K562 (cell line): ENCODE results near the gene PCED1B. TPM values are rescaled to one million over a fixed set of nuclear protein-coding genes. Genes with fewer than 3 reads are reported as not detected.

ENCODE experiments used
- ATAC-seq: fragments of 200-7000 bp; cut with Tn5 transposase; 3 replicates; pipeline ENCODE4 v1.9.1; 2020; ENCODE audit warnings: moderate library complexity
- BruUV-seq: library from RNA; stranded (reverse); fragments of 400-500 nt; replicated peaks from 2 replicates; lab custom pipeline; 2021; lab: Mats Ljungman, UMichigan
- CTCF ChIA-PET: fragments of 300-600 bp; formaldehyde crosslinking; extraction: SDS; loops from one replicate; lab custom pipeline; 2021; ENCODE audit warnings: low intra/inter-chr PET ratio; lab: Yijun Ruan, JAX
- POLR2A ChIA-PET: fragments of 300-600, 350-650 bp; sonication (Branson Sonifier 250); formaldehyde crosslinking; extraction: SDS; loops from one replicate; lab custom pipeline; 2021; ENCODE audit warnings: antibody characterized with exemption, inconsistent platforms; lab: Yijun Ruan, JAX
- DNase-seq, 4 experiments: peaks; one replicate each; pipeline versions ENCODE4 v3.0.0 to v3.0.0-alpha.2; 2011 to 2018; ENCODE audit warnings: low spot score in 3 of 4, mixed read lengths in 3 of 4; ENCODE audit errors: extremely low read depth in 1 of 4
- FAIRE-seq: peaks from 2 replicates; lab custom pipeline; 2011; peaks lifted over from hg19 to GRCh38; lab: Jason Lieb, UNC
- H2AFZ ChIP-seq: 2 replicates; pipeline ENCODE4 v1.6.0; 2011; ENCODE audit warnings: low read depth, low read length, control low read depth, inconsistent platforms
- H3K27ac ChIP-seq: fragments of 200-600 bp; 3 replicates; pipeline ENCODE4 v1.8.0; 2011; ENCODE audit warnings: low read depth, mild to moderate bottlenecking, control low read depth, inconsistent platforms, low read length, moderate library complexity, mixed read lengths; ENCODE audit errors: extremely low read depth
- H3K27me3 ChIP-seq, 2 experiments: fragments of 300-600 bp in 1 of 2; 2 replicates in 1 of 2; 3 replicates in 1 of 2; pipeline versions ENCODE4 v1.6.0 to v1.8.0; 2011; ENCODE audit warnings: inconsistent platforms in 2 of 2, low read length in 2 of 2, mild to moderate bottlenecking in 1 of 2, mixed read lengths in 1 of 2, moderate library complexity in 1 of 2; ENCODE audit not compliant: control insufficient read depth in 2 of 2, insufficient read depth in 2 of 2
- H3K36me3 ChIP-seq: fragments of 300-600 bp; 3 replicates; pipeline ENCODE4 v1.8.0; 2011; ENCODE audit warnings: mild to moderate bottlenecking, low read length, inconsistent platforms; ENCODE audit not compliant: control insufficient read depth, insufficient read depth
- H3K4me1 ChIP-seq, 2 experiments: fragments of 200-600 bp in 1 of 2; replicated peaks in 1 of 2; 2 replicates in 1 of 2; 3 replicates in 1 of 2; pipeline versions ENCODE4 v1.5.1 to v1.8.0; 2011; ENCODE audit warnings: inconsistent platforms in 2 of 2, low read length in 2 of 2, mild to moderate bottlenecking in 1 of 2, mixed read lengths in 1 of 2, moderate library complexity in 1 of 2; ENCODE audit not compliant: control insufficient read depth in 2 of 2, insufficient read depth in 2 of 2
- H3K4me2 ChIP-seq: 2 replicates; pipeline ENCODE4 v1.6.1; 2011; ENCODE audit warnings: low read length, control low read depth, inconsistent platforms, mixed read lengths; ENCODE audit not compliant: insufficient read depth
- H3K4me3 ChIP-seq: fragments of 200-600 bp; sonication (generic), shearing (Covaris generic); 2 replicates; pipeline ENCODE4 v1.5.1; 2016; ENCODE audit warnings: control low read depth, inconsistent platforms
- H3K79me2 ChIP-seq: fragments of 200-600 bp; 3 replicates; pipeline ENCODE4 v1.8.0; 2011; ENCODE audit warnings: low read length, inconsistent platforms; ENCODE audit not compliant: control insufficient read depth, insufficient read depth
- H3K9ac ChIP-seq, 2 experiments: 2 replicates each; pipeline versions ENCODE4 v1.6.0 to v1.6.1; 2011; ENCODE audit warnings: low read depth in 2 of 2, low read length in 2 of 2, control low read depth in 1 of 2, inconsistent platforms in 1 of 2, mild to moderate bottlenecking in 1 of 2, mixed read lengths in 1 of 2; ENCODE audit not compliant: insufficient read depth in 1 of 2
- H3K9me1 ChIP-seq: one replicate; pipeline ENCODE4 v1.6.0; 2011; ENCODE audit warnings: inconsistent platforms, mild to moderate bottlenecking, low read length, moderate library complexity; ENCODE audit not compliant: control insufficient read depth, insufficient read depth
- H3K9me3 ChIP-seq: replicated peaks from 2 replicates; pipeline ENCODE4 v1.5.1; 2011; ENCODE audit warnings: low read depth, low read length, inconsistent platforms; ENCODE audit not compliant: control insufficient read depth, insufficient read depth
- H4K20me1 ChIP-seq: replicated peaks from 2 replicates; pipeline ENCODE4 v1.6.1; 2011; ENCODE audit warnings: low read length, inconsistent platforms, mixed read lengths; ENCODE audit not compliant: control insufficient read depth, insufficient read depth
- CC2D1A ChIP-seq: fragments of 450-650 bp; IDR thresholded peaks from 2 replicates; pipeline ENCODE4 v1.6.1; 2017; ENCODE audit warnings: mild to moderate bottlenecking
- FOXK2 ChIP-seq, 2 experiments: fragments of 450-650 bp; IDR thresholded peaks in 1 of 2; conservative IDR thresholded peaks in 1 of 2; 2 replicates each; pipeline ENCODE4 v1.6.1; 2016; ENCODE audit warnings: low read depth in 2 of 2, mild to moderate bottlenecking in 1 of 2
- HOXB6 ChIP-seq: fragments of 250-450 bp; sonication (Bioruptor Pico); IDR thresholded peaks from 2 replicates; pipeline ENCODE4 v1.5.1; 2022; ENCODE audit warnings: mild to moderate bottlenecking, borderline replicate concordance
- NR2C1 ChIP-seq, 2 experiments: fragments of 450-650 bp; IDR thresholded peaks; 2 replicates each; pipeline ENCODE4 v1.6.1; 2017; ENCODE audit warnings: mild to moderate bottlenecking in 2 of 2, antibody characterized with exemption in 1 of 2, inconsistent platforms in 1 of 2, missing compliant biosample characterization in 1 of 2, missing genetic modification characterization in 1 of 2
- OTX1 ChIP-seq: fragments of 450-650 bp; formaldehyde crosslinking; IDR thresholded peaks from 2 replicates; pipeline ENCODE4 v1.4.0; 2022; ENCODE audit warnings: mild to moderate bottlenecking
- POU5F1 ChIP-seq: fragments of 150-350 bp; IDR thresholded peaks from 2 replicates; pipeline ENCODE4 v1.6.1; 2014; ENCODE audit warnings: borderline replicate concordance, low read length, low read depth, mild to moderate bottlenecking; ENCODE audit not compliant: partially characterized antibody
- PURB ChIP-seq: sonication (generic); formaldehyde crosslinking; IDR thresholded peaks from 2 replicates; pipeline ENCODE4 v1.9.0; 2021; ENCODE audit warnings: low read depth, mild to moderate bottlenecking, missing genetic modification reagents
- SRSF7 ChIP-seq: fragments of 200-400 bp; formaldehyde crosslinking; optimal IDR thresholded peaks from 2 replicates; pipeline ENCODE3; 2017; ENCODE audit warnings: mild to moderate bottlenecking, low read depth, low read length
- ZNF184 ChIP-seq: sonication (generic); formaldehyde crosslinking; IDR thresholded peaks from 2 replicates; pipeline ENCODE4 v1.5.0; 2020; ENCODE audit warnings: missing genetic modification reagents
- ZNF354B ChIP-seq: fragments of 250-450 bp; sonication (Bioruptor Pico); IDR thresholded peaks from 2 replicates; pipeline ENCODE4 v1.4.0; 2020
- WGBS: fragments of 100-300 bp; shearing (Covaris generic); methylation state at CpG from one replicate; pipeline ENCODE4 v1.1.6; 2016; ENCODE audit warnings: low coverage, mixed read lengths; ENCODE audit not compliant: insufficient coverage; ENCODE audit errors: missing lambda C conversion rate; 5-methylcytosine and 5-hydroxymethylcytosine counted together
- in situ Hi-C: fragments of 300-500 bp; cut with MboI; formaldehyde crosslinking; loops from 4 replicates; pipeline ENCODE4 v1.15.0; 2018; ENCODE audit warnings: inconsistent platforms, mixed read lengths
- intact Hi-C: fragments of 100-400 bp; cut with micrococcal nuclease; formaldehyde crosslinking; loops from 2 replicates; pipeline ENCODE4 v1.14.2; 2022
- polyA plus RNA-seq, 8 experiments: library from polyadenylated mRNA; depleted of rRNA in 4 of 8; stranded (reverse) in 5 of 8; unstranded in 3 of 8; fragments of >200 nt; fragmentation: Nextera tagmentation in 2 of 8; fragmentation: Illumina TruSeq in 1 of 8; extraction: Ambion mirVana in 2 of 8; extraction: Trizol in 1 of 8; gene quantifications; 2 replicates each; pipeline versions ENCODE4 v1.2.1 to v1.2.3, GENCODE V29; 2011 to 2014; ENCODE audit warnings: inconsistent platforms in 1 of 8, missing spikeins in 1 of 8
- total RNA-seq, 7 experiments: library from RNA; depleted of rRNA in 6 of 7; stranded (reverse); fragments of >200 nt in 6 of 7; fragmentation: Illumina TruSeq in 2 of 7; extraction: Trizol in 2 of 7; gene quantifications; 2 replicates each; pipeline versions ENCODE4 v1.2.1 to v1.2.3, GENCODE V29; 2011 to 2021; ENCODE audit warnings: low replicate concordance in 1 of 7
- TF ChIP-seq, protein P1 (sequence below): IDR thresholded peaks from 2 replicates; pipeline ENCODE4 v1.6.1; 2011; ENCODE audit not compliant: insufficient read length; ENCODE audit errors: extremely low read depth
- TF ChIP-seq, protein P2 (sequence below): sonication (generic); formaldehyde crosslinking; IDR thresholded peaks from 2 replicates; pipeline ENCODE4 v1.8.0; 2022; ENCODE audit warnings: mild to moderate bottlenecking, low read depth, missing genetic modification reagents
- TF ChIP-seq, protein P3 (sequence below): fragments of 250-450 bp; sonication (Bioruptor Pico); IDR thresholded peaks from 2 replicates; pipeline ENCODE4 v1.8.0; 2021; ENCODE audit warnings: mild to moderate bottlenecking, moderate library complexity
- TF ChIP-seq, protein P4 (sequence below): fragments of 450-650 bp; IDR thresholded peaks from 2 replicates; pipeline ENCODE4 v1.6.1; 2017; ENCODE audit warnings: mild to moderate bottlenecking, moderate library complexity
- TF ChIP-seq, protein P5 (sequence below): fragments of 250-450 bp; sonication (Bioruptor Pico); IDR thresholded peaks from 2 replicates; pipeline ENCODE4 v1.5.0; 2020; ENCODE audit warnings: mild to moderate bottlenecking, borderline replicate concordance

The PCED1B gene
- total and polyA plus RNA-seq, 9 of the 15 experiments (the other 6 are each of a cell fraction or from before 2014, with no cell fraction given): 1.2 to 9.3 (median 2.5) TPM

DNA sequence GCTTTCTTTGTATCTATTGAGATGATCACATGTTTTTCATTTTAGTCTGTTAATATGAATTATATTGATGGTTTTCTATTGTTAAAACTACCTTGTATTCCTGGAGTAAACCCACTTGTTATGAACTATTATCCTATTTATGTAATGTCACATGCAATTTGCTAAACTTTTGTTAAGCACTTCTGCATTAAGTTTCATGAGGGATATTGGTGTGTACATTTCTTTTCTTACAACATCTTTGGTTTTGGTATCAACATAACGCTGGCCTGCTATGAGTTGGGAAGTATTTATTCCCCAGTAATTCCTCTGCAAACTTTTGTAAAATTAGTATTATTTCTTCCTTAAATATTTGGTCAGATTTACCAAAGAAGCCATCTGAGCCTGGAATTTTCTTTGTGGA is 46.8 kb downstream of the PCED1B start:
- Histone ChIP-seq H3K27ac (no peak overlapping the region), H3K9ac (no peak overlapping the region), H3K4me2 (no peak overlapping the region), H2AFZ (no peak overlapping the region), H3K9me1 (no peaks in the 10 kb centered on the region), H3K4me1 (no peaks in the 10 kb centered on the region), H4K20me1 (no peaks in the 10 kb centered on the region), H3K79me2 (no peaks in the 10 kb centered on the region), H3K27me3 (no peaks in the 10 kb centered on the region), H3K4me3 (no peak overlapping the region), H3K36me3 (no peaks in the 10 kb centered on the region), H3K9me3 (no peaks in the 10 kb centered on the region)
- POLR2A ChIA-PET: no interaction called here
- in situ Hi-C loops (no loop called here), intact Hi-C loops (no loop called here)
- TF ChIP-seq ZNF184: no peak
- TF ChIP-seq ZNF354B (CRISPR knock-in tag): no peak
- TF ChIP-seq, protein P1, sequence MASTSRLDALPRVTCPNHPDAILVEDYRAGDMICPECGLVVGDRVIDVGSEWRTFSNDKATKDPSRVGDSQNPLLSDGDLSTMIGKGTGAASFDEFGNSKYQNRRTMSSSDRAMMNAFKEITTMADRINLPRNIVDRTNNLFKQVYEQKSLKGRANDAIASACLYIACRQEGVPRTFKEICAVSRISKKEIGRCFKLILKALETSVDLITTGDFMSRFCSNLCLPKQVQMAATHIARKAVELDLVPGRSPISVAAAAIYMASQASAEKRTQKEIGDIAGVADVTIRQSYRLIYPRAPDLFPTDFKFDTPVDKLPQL: no peak
- TF ChIP-seq NR2C1 (IDR thresholded peaks at IDR 0.05): no peak
- no peak for TF ChIP-seq NR2C1 (tag; IDR thresholded peaks at IDR 0.05)
- TF ChIP-seq POU5F1: no peak
- TF ChIP-seq CC2D1A: no peak
- TF ChIP-seq FOXK2 (conservative IDR thresholded peaks at IDR 0.05 in 1 of 2, IDR thresholded peaks at IDR 0.05 in 1 of 2; ENCODE audit: low read depth in 2 of 2): no peak
- no peak for TF ChIP-seq PURB (CRISPR knock-in tag)
- TF ChIP-seq, protein P2, sequence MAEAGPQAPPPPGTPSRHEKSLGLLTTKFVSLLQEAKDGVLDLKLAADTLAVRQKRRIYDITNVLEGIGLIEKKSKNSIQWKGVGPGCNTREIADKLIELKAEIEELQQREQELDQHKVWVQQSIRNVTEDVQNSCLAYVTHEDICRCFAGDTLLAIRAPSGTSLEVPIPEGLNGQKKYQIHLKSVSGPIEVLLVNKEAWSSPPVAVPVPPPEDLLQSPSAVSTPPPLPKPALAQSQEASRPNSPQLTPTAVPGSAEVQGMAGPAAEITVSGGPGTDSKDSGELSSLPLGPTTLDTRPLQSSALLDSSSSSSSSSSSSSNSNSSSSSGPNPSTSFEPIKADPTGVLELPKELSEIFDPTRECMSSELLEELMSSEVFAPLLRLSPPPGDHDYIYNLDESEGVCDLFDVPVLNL: no peak
- TF ChIP-seq HOXB6 (CRISPR knock-in tag): no peak
- TF ChIP-seq OTX1 (CRISPR knock-in tag): no peak
- TF ChIP-seq, protein P3, sequence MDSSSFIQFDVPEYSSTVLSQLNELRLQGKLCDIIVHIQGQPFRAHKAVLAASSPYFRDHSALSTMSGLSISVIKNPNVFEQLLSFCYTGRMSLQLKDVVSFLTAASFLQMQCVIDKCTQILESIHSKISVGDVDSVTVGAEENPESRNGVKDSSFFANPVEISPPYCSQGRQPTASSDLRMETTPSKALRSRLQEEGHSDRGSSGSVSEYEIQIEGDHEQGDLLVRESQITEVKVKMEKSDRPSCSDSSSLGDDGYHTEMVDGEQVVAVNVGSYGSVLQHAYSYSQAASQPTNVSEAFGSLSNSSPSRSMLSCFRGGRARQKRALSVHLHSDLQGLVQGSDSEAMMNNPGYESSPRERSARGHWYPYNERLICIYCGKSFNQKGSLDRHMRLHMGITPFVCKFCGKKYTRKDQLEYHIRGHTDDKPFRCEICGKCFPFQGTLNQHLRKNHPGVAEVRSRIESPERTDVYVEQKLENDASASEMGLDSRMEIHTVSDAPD: no peak
- TF ChIP-seq, protein P4, sequence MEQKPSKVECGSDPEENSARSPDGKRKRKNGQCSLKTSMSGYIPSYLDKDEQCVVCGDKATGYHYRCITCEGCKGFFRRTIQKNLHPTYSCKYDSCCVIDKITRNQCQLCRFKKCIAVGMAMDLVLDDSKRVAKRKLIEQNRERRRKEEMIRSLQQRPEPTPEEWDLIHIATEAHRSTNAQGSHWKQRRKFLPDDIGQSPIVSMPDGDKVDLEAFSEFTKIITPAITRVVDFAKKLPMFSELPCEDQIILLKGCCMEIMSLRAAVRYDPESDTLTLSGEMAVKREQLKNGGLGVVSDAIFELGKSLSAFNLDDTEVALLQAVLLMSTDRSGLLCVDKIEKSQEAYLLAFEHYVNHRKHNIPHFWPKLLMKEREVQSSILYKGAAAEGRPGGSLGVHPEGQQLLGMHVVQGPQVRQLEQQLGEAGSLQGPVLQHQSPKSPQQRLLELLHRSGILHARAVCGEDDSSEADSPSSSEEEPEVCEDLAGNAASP: no peak
- TF ChIP-seq SRSF7: no peak
- TF ChIP-seq, protein P5, sequence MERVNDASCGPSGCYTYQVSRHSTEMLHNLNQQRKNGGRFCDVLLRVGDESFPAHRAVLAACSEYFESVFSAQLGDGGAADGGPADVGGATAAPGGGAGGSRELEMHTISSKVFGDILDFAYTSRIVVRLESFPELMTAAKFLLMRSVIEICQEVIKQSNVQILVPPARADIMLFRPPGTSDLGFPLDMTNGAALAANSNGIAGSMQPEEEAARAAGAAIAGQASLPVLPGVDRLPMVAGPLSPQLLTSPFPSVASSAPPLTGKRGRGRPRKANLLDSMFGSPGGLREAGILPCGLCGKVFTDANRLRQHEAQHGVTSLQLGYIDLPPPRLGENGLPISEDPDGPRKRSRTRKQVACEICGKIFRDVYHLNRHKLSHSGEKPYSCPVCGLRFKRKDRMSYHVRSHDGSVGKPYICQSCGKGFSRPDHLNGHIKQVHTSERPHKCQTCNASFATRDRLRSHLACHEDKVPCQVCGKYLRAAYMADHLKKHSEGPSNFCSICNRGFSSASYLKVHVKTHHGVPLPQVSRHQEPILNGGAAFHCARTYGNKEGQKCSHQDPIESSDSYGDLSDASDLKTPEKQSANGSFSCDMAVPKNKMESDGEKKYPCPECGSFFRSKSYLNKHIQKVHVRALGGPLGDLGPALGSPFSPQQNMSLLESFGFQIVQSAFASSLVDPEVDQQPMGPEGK (CRISPR knock-in tag): no peak
- no peak for ATAC-seq
- 63% methylated on average over 1 of the region's 1 CpG for WGBS
- DNase-seq: no peak
- CTCF ChIA-PET: no interaction called here
- no peak for FAIRE-seq
- BruUV-seq: no TSS peak
